Mesendoderm (in vitro differentiated cells): ENCODE measurements around the gene LRRC7.
"Not testable (repeated sequence)": the region's sequence is repeated elsewhere in the genome, so short reads cannot be mapped to it uniquely, and the experiment has no call there.

Experiments
- DNase-seq: peaks from one replicate; pipeline ENCODE4 v3.0.0; 2013
- H2AK5ac ChIP-seq: 2 replicates; pipeline ENCODE4 v1.6.1; 2013; ENCODE audit warnings: low read length, inconsistent platforms
- H2BK120ac ChIP-seq: 2 replicates; pipeline ENCODE4 v1.6.1; 2013; ENCODE audit warnings: low read depth, mild to moderate bottlenecking, low read length, moderate library complexity, mixed read lengths
- H2BK15ac ChIP-seq: replicated peaks from 2 replicates; pipeline ENCODE4 v1.6.1; 2013; ENCODE audit warnings: low read depth, mild to moderate bottlenecking, moderate library complexity
- H2BK5ac ChIP-seq: 2 replicates; pipeline ENCODE4 v1.6.1; 2013; ENCODE audit warnings: low read length, inconsistent platforms
- H3K18ac ChIP-seq: 2 replicates; pipeline ENCODE4 v1.6.1; 2013; ENCODE audit warnings: mild to moderate bottlenecking, low read length, mixed read lengths
- H3K23ac ChIP-seq: one replicate; pipeline ENCODE4 v1.6.1; 2013; ENCODE audit warnings: low read length
- H3K27ac ChIP-seq: 2 replicates; pipeline ENCODE4 v1.5.1; 2013; ENCODE audit warnings: low read depth, mild to moderate bottlenecking, inconsistent platforms, low read length, moderate library complexity
- H3K27me3 ChIP-seq: 2 replicates; pipeline ENCODE4 v1.6.1; 2013; ENCODE audit warnings: low read length, control low read depth, mild to moderate bottlenecking, inconsistent platforms; ENCODE audit not compliant: insufficient read depth, poor library complexity
- H3K36me3 ChIP-seq: 2 replicates; pipeline ENCODE4 v1.6.1; 2013; ENCODE audit warnings: low read length, inconsistent platforms; ENCODE audit not compliant: control insufficient read depth, insufficient read depth
- H3K4ac ChIP-seq: one replicate; pipeline ENCODE4 v1.6.1; 2013; ENCODE audit warnings: low read depth, mild to moderate bottlenecking, low read length, moderate library complexity
- H3K4me1 ChIP-seq: 2 replicates; pipeline ENCODE4 v1.6.1; 2013; ENCODE audit warnings: low read depth, low read length, inconsistent platforms; ENCODE audit not compliant: control insufficient read depth
- H3K4me2 ChIP-seq: 2 replicates; pipeline ENCODE4 v1.6.1; 2013; ENCODE audit warnings: low read length
- H3K4me3 ChIP-seq: 2 replicates; pipeline ENCODE4 v1.5.1; 2013; ENCODE audit warnings: mild to moderate bottlenecking, low read length
- H3K56ac ChIP-seq: one replicate; pipeline ENCODE4 v1.6.1; 2013; ENCODE audit warnings: low read length
- H3K79me1 ChIP-seq: 2 replicates; pipeline ENCODE4 v1.6.1; 2013; ENCODE audit warnings: low read length, inconsistent platforms
- H3K79me2 ChIP-seq: 2 replicates; pipeline ENCODE4 v1.6.1; 2013; ENCODE audit warnings: mild to moderate bottlenecking, low read length; ENCODE audit not compliant: control insufficient read depth, insufficient read depth
- H3K9ac ChIP-seq: 2 replicates; pipeline ENCODE4 v1.6.1; 2013; ENCODE audit warnings: low read length, inconsistent platforms
- H4K5ac ChIP-seq: one replicate; pipeline ENCODE4 v1.6.1; 2013; ENCODE audit warnings: low read length
- H4K8ac ChIP-seq: one replicate; pipeline ENCODE4 v1.6.1; 2013; ENCODE audit warnings: low read depth, mild to moderate bottlenecking, control low read depth, low read length, moderate library complexity
- WGBS: extraction: QIAGEN DNeasy Blood & Tissue Kit; methylation state at CpG from one replicate; pipeline ENCODE4 v1.1.7; 2013; ENCODE audit warnings: low lambda C conversion rate, missing lambda C conversion rate; ENCODE audit not compliant: insufficient coverage; ENCODE audit errors: extremely low coverage; 5-methylcytosine and 5-hydroxymethylcytosine counted together

LRRC7 gene

GRCh38 chr1:69919922-69920273, 352.2 kb downstream of the LRRC7 start:
- Histone ChIP-seq H4K8ac (no peak overlapping the region), H3K56ac (no peak overlapping the region), H3K27ac (no peak overlapping the region), H3K4me3 (no peak overlapping the region), H3K18ac (no peak overlapping the region), H4K5ac (no peak overlapping the region), H2BK120ac (no peak overlapping the region), H3K4me1 (no peaks in the 10 kb centered on the region), H3K27me3 (no peaks in the 10 kb centered on the region), H3K9ac (no peak overlapping the region), H3K23ac (no peak overlapping the region), H3K4ac (no peak overlapping the region), H3K36me3 (no peaks in the 10 kb centered on the region), H3K4me2 (no peak overlapping the region), H2AK5ac (no peak overlapping the region), H3K79me2 (no peaks in the 10 kb centered on the region), H2BK5ac (no peak overlapping the region), H3K79me1 (no peaks in the 10 kb centered on the region), H2BK15ac (no peak overlapping the region)
- no CpG with 5 or more reads among the region's 6 CpGs for WGBS
- no peak for DNase-seq

GRCh38 chr1:69920426-69920825, 352.7 kb downstream of the LRRC7 start:
- H3K36me3 ChIP-seq = no peaks in the 10 kb centered on the region
- H2BK120ac ChIP-seq = no peak overlapping the region
- H2AK5ac ChIP-seq = no peak overlapping the region
- no peak overlapping the region for H3K23ac ChIP-seq
- H4K5ac ChIP-seq = no peak overlapping the region
- no peak overlapping the region for H2BK15ac ChIP-seq
- H2BK5ac ChIP-seq = no peak overlapping the region
- no peak for DNase-seq
- no peak overlapping the region for H3K4me3 ChIP-seq
- no CpG with 5 or more reads among the region's 1 CpG for WGBS
- no peak overlapping the region for H3K4ac ChIP-seq
- no peak overlapping the region for H3K4me2 ChIP-seq
- H3K18ac ChIP-seq = no peak overlapping the region
- no peak overlapping the region for H4K8ac ChIP-seq
- no peaks in the 10 kb centered on the region for H3K79me1 ChIP-seq
- no peak overlapping the region for H3K9ac ChIP-seq
- no peak overlapping the region for H3K27ac ChIP-seq
- H3K56ac ChIP-seq = no peak overlapping the region
- no peaks in the 10 kb centered on the region for H3K4me1 ChIP-seq
- no peaks in the 10 kb centered on the region for H3K27me3 ChIP-seq
- H3K79me2 ChIP-seq = no peaks in the 10 kb centered on the region

- Histone ChIP-seq H3K79me1 (no peaks in the 10 kb centered on the region), H2BK5ac (no peak overlapping the region), H3K27me3 (no peaks in the 10 kb centered on the region), H4K5ac (no peak overlapping the region), H4K8ac (no peak overlapping the region), H3K4ac (no peak overlapping the region), H2AK5ac (no peak overlapping the region), H3K9ac (no peak overlapping the region), H3K4me3 (no peak overlapping the region), H3K56ac (no peak overlapping the region), H3K4me1 (no peaks in the 10 kb centered on the region), H3K18ac (no peak overlapping the region), H3K23ac (no peak overlapping the region), H2BK120ac (no peak overlapping the region), H3K4me2 (no peak overlapping the region), H3K27ac (no peak overlapping the region), H3K36me3 (no peaks in the 10 kb centered on the region), H2BK15ac (no peak overlapping the region), H3K79me2 (no peaks in the 10 kb centered on the region)
- no peak for DNase-seq
These were observed 353.8 kb downstream of the LRRC7 start for GRCh38 chr1:69921486-69921885.

- H3K79me1 ChIP-seq, H2AK5ac ChIP-seq, H2BK120ac ChIP-seq, H3K36me3 ChIP-seq, H3K27me3 ChIP-seq, H3K79me2 ChIP-seq, H3K27ac ChIP-seq, DNase-seq, H4K8ac ChIP-seq, H3K23ac ChIP-seq, H3K18ac ChIP-seq, H3K4me1 ChIP-seq, H3K9ac ChIP-seq, H3K4me3 ChIP-seq, H3K4ac ChIP-seq, H2BK15ac ChIP-seq, H2BK5ac ChIP-seq, H3K4me2 ChIP-seq, H4K5ac ChIP-seq, H3K56ac ChIP-seq: not testable (repeated sequence)
- WGBS = no CpG with 5 or more reads among the region's 14 CpGs
These were observed 360.5 kb downstream of the LRRC7 start for GRCh38 chr1:69928234-69928633.

DNA sequence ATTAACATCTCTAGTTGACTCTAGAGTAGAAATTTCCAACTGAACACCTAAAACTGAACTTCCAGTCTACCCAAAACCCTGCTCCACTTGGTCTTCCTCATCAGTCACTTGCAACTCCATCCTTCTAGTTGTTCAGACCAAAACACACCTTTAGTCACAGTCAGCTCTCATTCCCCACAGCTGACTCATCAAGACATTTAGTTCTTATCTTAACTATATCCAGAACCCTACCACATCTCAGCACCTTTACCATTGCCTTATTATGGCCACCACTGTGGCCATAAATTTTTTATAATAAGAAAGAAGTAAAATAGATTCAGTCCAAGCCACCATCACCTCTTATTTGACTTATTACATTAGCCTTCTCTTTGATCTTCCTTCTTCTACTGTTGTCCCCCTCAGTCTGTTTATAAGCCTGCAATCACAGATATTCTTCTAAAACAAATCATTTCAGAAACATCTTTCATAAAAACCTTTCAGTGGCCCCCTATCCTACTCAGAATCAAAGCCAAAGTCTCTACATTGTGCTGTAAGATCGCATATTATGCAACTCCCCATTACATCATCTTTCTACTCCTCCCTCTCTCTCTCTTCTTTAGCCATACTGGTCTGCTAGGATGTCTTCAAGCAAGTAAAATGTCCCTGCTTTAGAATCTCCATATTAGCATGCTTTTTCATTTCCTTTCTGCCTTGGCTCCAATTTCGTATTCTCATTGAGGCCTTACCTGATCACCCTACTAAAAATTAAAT, 361.8 kb downstream of the LRRC7 start:
- no peak overlapping the region for H3K9ac ChIP-seq
- H3K4me3 ChIP-seq = no peak overlapping the region
- no peak overlapping the region for H4K8ac ChIP-seq
- no peak overlapping the region for H2AK5ac ChIP-seq
- H3K36me3 ChIP-seq = no peaks in the 10 kb centered on the region
- no peak overlapping the region for H3K23ac ChIP-seq
- no peak overlapping the region for H3K4me2 ChIP-seq
- no peak overlapping the region for H3K27ac ChIP-seq
- no peaks in the 10 kb centered on the region for H3K4me1 ChIP-seq
- no peaks in the 10 kb centered on the region for H3K27me3 ChIP-seq
- H3K79me1 ChIP-seq = no peaks in the 10 kb centered on the region
- no peak for DNase-seq
- H3K56ac ChIP-seq = no peak overlapping the region
- H3K79me2 ChIP-seq = no peaks in the 10 kb centered on the region
- H2BK5ac ChIP-seq = no peak overlapping the region
- no CpG with 5 or more reads among the region's 2 CpGs for WGBS
- H2BK15ac ChIP-seq = no peak overlapping the region
- no peak overlapping the region for H3K4ac ChIP-seq
- no peak overlapping the region for H4K5ac ChIP-seq
- no peak overlapping the region for H2BK120ac ChIP-seq
- no peak overlapping the region for H3K18ac ChIP-seq

- Histone ChIP-seq H3K36me3 (no peaks in the 10 kb centered on the region), H3K9ac (no peak overlapping the region), H4K8ac (no peak overlapping the region), H3K79me2 (no peaks in the 10 kb centered on the region), H3K4me2 (no peak overlapping the region), H2AK5ac (no peak overlapping the region), H2BK120ac (no peak overlapping the region), H4K5ac (no peak overlapping the region), H3K79me1 (no peaks in the 10 kb centered on the region), H2BK5ac (no peak overlapping the region), H3K4ac (no peak overlapping the region), H2BK15ac (no peak overlapping the region), H3K27me3 (no peaks in the 10 kb centered on the region), H3K23ac (no peak overlapping the region), H3K4me1 (no peaks in the 10 kb centered on the region), H3K27ac (no peak overlapping the region), H3K18ac (no peak overlapping the region), H3K4me3 (no peak overlapping the region), H3K56ac (no peak overlapping the region)
- no CpG with 5 or more reads among the region's 2 CpGs for WGBS
- DNase-seq = no peak
These were observed 362.7 kb downstream of the LRRC7 start for GRCh38 chr1:69930396-69930795.
